Heart left ventricle (tissue), 13 donors: ENCODE measurements around the gene PIK3AP1.

Experiments used
- CTCF ChIP-seq, 12 donors: fragments of 200-600 bp; sonication (generic) in 4 of 12; IDR thresholded peaks; one replicate each; pipeline versions ENCODE4 v1.5.0 to v1.8.0; 2018 to 2022; ENCODE audit warnings: antibody characterized with exemption in 12 of 12, mild to moderate bottlenecking in 5 of 12
- POLR2A ChIP-seq, 2 donors: fragments of 450-650 bp; IDR thresholded peaks; one replicate each; pipeline ENCODE4 v1.6.1; 2017; ENCODE audit warnings: antibody characterized with exemption in 2 of 2, mild to moderate bottlenecking in 2 of 2, moderate library complexity in 2 of 2
- donor health status: ischemic (EF 13 %, LVEDD 7.1; RV severe dilation, severe dysfunction).
- donor health status: DM: no; HTN: yes; CAD: no.
- donor health status: DM: no; HTN: no; CAD: no.
- donor health status: ischemic (EF 25% LVEDD 6.9; RV normal size, moderate dysfunction).
- donor health status: ischemic (EF 25% LVEDD 5.7; RV mildly dilated, moderate dysfunction).
- donor health status: ischemic (EF 35%, LVEDD 5.7; RV mildly dilated, moderate dysfunction).
- donor health status: nonischemic (EF 11% LVEDD 7.7; RV severe dilation, severe dysfunction).
- donor health status: DM: yes; HTN: yes; CAD: no.
- donor health status: PGD.
- donor health status: ischemic (EF 29% LVEDD 5.4; RV normal size, mild dysfunction).
- donor health status: nonischemic (EF 23%, LVEDD 6.1; RV moderate dilation, normal function).

GRCh38 chr10:96570511-96570910 lies 149.8 kb downstream of the PIK3AP1 start:
- no peak for TF ChIP-seq CTCF (IDR thresholded peaks at IDR 0.05)
- no peak for TF ChIP-seq POLR2A (IDR thresholded peaks at IDR 0.05)
